ENCODE data around the gene DPYSL5.

DPYSL5 gene

DNA sequence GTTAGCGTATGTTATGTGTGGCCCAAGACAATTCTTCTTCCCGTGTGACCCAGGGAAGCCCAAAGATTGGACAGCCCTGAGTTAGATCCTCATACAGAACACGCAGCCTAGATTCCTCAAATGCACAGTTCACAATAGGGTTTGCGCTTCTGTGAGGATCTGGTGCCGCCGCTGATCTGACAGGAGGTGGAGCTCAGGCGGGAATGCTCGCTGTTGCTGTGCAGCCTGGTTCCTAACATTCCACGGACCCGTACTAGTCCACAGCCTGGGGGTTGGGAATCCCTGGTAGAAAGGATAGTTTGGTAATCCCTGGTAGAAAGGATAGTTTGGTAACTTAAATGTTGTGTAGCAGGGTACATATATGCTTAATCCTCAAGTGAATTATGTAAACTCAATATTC is 149.5 kb downstream of the DPYSL5 start:
- DNase-seq, result no peak

DNA sequence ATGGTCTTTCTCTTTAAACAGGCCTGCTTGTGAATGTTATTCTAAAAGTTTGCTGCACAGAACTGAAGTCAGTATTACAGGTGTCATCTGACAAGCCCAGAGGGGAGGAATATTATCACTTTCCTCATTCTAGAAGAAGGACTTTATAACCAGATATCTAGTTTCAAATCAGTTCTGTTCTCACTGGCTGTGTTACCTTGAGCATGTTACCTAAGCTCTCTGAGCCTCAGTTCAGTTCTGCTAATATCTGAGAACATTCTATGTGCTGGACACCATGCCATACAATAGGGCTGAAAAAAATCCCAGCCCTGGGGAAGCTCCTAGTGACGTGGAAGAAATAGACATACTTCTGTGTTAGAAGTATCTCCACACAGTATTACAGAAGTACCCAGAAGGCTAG is 150.4 kb downstream of the DPYSL5 start:
- no peak for DNase-seq

Data from inflammatory macrophage (primary cell).